Trophoblast cell (in vitro differentiated cells and primary cell): ENCODE results near the gene TTLL10.

Source experiments
- DNase-seq, 2 donors: peaks; one replicate each; pipeline ENCODE4 v3.0.0-alpha.2; 2016
- H2AFZ ChIP-seq: 2 replicates; pipeline ENCODE4 v1.6.1; 2013; ENCODE audit warnings: low read length, moderate library complexity, mild to moderate bottlenecking; ENCODE audit not compliant: insufficient read depth, poor library complexity
- H2AK5ac ChIP-seq: 2 replicates; pipeline ENCODE4 v1.6.1; 2013; ENCODE audit warnings: mild to moderate bottlenecking, low read length
- H2BK120ac ChIP-seq: 2 replicates; pipeline ENCODE4 v1.6.1; 2013; ENCODE audit warnings: low read length, mild to moderate bottlenecking, moderate library complexity; ENCODE audit not compliant: insufficient read depth, poor library complexity
- H2BK12ac ChIP-seq: 2 replicates; pipeline ENCODE4 v1.6.1; 2013; ENCODE audit warnings: mild to moderate bottlenecking, low read length, moderate library complexity
- H2BK5ac ChIP-seq: 2 replicates; pipeline ENCODE4 v1.6.1; 2013; ENCODE audit warnings: low read length, low read depth, moderate library complexity, mild to moderate bottlenecking; ENCODE audit not compliant: poor library complexity
- H3K14ac ChIP-seq: 2 replicates; pipeline ENCODE4 v1.6.1; 2013; ENCODE audit warnings: mild to moderate bottlenecking, low read length
- H3K18ac ChIP-seq: 2 replicates; pipeline ENCODE4 v1.6.1; 2013; ENCODE audit warnings: mild to moderate bottlenecking, low read length
- H3K23ac ChIP-seq: 2 replicates; pipeline ENCODE4 v1.6.1; 2013; ENCODE audit warnings: low read length
- H3K27ac ChIP-seq: 2 replicates; pipeline ENCODE4 v1.5.1; 2013; ENCODE audit warnings: low read depth, mild to moderate bottlenecking, inconsistent platforms, low read length, moderate library complexity
- H3K27me3 ChIP-seq: 2 replicates; pipeline ENCODE4 v1.6.1; 2013; ENCODE audit warnings: inconsistent platforms, mild to moderate bottlenecking, low read length, moderate library complexity; ENCODE audit not compliant: insufficient read depth
- H3K36me3 ChIP-seq, 2 experiments: 1 replicate in 1 of 2; 2 replicates in 1 of 2; pipeline ENCODE4 v1.6.1; 2013; ENCODE audit warnings: low read length in 2 of 2, mild to moderate bottlenecking in 2 of 2, moderate library complexity in 1 of 2; ENCODE audit not compliant: insufficient read depth in 2 of 2, control insufficient read depth in 1 of 2
- H3K4ac ChIP-seq: 2 replicates; pipeline ENCODE4 v1.6.1; 2013; ENCODE audit warnings: low read depth, mild to moderate bottlenecking, low read length, moderate library complexity
- H3K4me1 ChIP-seq, 2 experiments: 1 replicate in 1 of 2; 2 replicates in 1 of 2; pipeline ENCODE4 v1.6.1; 2013; ENCODE audit warnings: low read length in 2 of 2, mild to moderate bottlenecking in 2 of 2, moderate library complexity in 1 of 2; ENCODE audit not compliant: insufficient read depth in 2 of 2, control insufficient read depth in 1 of 2
- H3K4me2 ChIP-seq: 2 replicates; pipeline ENCODE4 v1.6.1; 2013; ENCODE audit warnings: inconsistent platforms, mild to moderate bottlenecking, low read length, moderate library complexity
- H3K4me3 ChIP-seq: 2 replicates; pipeline ENCODE4 v1.5.1; 2013; ENCODE audit warnings: mild to moderate bottlenecking, low read depth, low read length, inconsistent platforms
- H3K79me1 ChIP-seq: one replicate; pipeline ENCODE4 v1.6.1; 2013; ENCODE audit warnings: low read length
- H3K79me2 ChIP-seq: 2 replicates; pipeline ENCODE4 v1.6.1; 2013; ENCODE audit warnings: low read length, mild to moderate bottlenecking; ENCODE audit not compliant: control insufficient read depth, insufficient read depth, poor library complexity
- H3K9ac ChIP-seq: 2 replicates; pipeline ENCODE4 v1.6.1; 2013; ENCODE audit warnings: mild to moderate bottlenecking, low read length
- H3K9me3 ChIP-seq: 2 replicates; pipeline ENCODE4 v1.6.1; 2013; ENCODE audit warnings: low read depth, mild to moderate bottlenecking, control low read depth, inconsistent platforms, low read length; ENCODE audit not compliant: insufficient read depth
- H4K12ac ChIP-seq: 2 replicates; pipeline ENCODE4 v1.6.1; 2013; ENCODE audit warnings: low read depth, mild to moderate bottlenecking, low read length, moderate library complexity
- H4K8ac ChIP-seq: 2 replicates; pipeline ENCODE4 v1.6.1; 2013; ENCODE audit warnings: low read depth, mild to moderate bottlenecking, low read length, moderate library complexity
- H4K91ac ChIP-seq: one replicate; pipeline ENCODE4 v1.6.1; 2013; ENCODE audit warnings: low read depth, mild to moderate bottlenecking, low read length, moderate library complexity
- WGBS: extraction: QIAGEN DNeasy Blood & Tissue Kit; methylation state at CpG from one replicate; pipeline ENCODE4 v1.1.7; 2013; ENCODE audit warnings: missing lambda C conversion rate; ENCODE audit not compliant: insufficient read length, insufficient coverage; ENCODE audit errors: extremely low coverage; 5-methylcytosine and 5-hydroxymethylcytosine counted together

Gene TTLL10

DNA sequence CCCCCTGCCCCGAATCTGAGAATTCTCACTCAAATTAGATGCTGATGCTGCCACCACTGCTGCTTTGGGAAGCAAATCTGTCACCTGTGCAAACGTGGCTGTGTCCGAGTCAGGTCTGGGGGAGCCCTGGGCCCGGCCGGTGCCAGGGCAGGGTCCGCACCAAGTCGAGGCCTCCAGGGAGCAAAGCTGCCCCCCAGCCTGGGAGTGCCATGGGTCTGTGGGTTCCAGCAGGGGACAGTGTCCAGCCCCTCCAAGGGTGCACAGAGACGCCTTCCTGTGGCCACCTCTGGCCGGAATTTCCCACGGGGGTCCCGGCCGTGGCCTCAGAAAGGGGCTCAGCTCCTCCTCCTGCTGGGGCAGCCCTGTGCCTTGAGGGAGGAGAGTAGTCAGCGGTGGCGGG, 27.7 kb upstream of the TTLL10 start:
- Histone ChIP-seq H2AK5ac (no peak overlapping the region), H4K8ac (no peak overlapping the region), H3K4me1 (peaks cover 0 to 4% of the 10 kb centered on the region in 2 experiments), H3K14ac (no peak overlapping the region), H3K27me3 (no peaks in the 10 kb centered on the region), H3K36me3 (no peaks in the 10 kb centered on the region), H3K79me1 (no peaks in the 10 kb centered on the region), H2AFZ (no peak overlapping the region), H2BK5ac (no peak overlapping the region), H3K27ac (no peak overlapping the region), H3K4me3 (no peak overlapping the region), H3K23ac (no peak overlapping the region), H2BK12ac (no peak overlapping the region), H3K9ac (no peak overlapping the region), H4K12ac (no peak overlapping the region), H3K9me3 (peaks cover 2% of the 10 kb centered on the region), H2BK120ac (no peak overlapping the region), H3K18ac (no peak overlapping the region), H3K79me2 (no peaks in the 10 kb centered on the region), H3K4me2 (no peak overlapping the region), H3K4ac (no peak overlapping the region), H4K91ac (no peak overlapping the region)
- no peak for DNase-seq
- no CpG with 5 or more reads among the region's 14 CpGs for WGBS

DNA sequence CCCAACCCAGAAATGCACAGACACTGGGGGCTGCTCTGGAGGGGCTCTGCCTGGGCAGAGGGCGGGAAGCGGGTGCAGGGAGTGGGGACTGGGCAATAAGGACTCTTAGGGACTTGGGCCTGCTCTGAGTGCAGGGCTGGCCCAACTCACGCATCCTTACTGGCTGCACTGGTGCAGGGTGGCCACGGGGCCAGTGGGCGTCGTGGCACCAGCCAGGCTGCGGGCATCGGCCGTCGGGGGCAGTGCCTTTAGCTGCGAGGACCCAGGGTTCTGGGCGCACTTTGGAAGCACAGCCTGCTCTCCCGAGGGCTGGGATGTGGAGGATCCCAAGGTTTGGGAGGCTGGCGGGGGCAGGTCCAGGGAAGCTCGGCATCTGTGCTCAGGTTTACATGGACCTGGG, 27.1 kb upstream of the TTLL10 start:
- Histone ChIP-seq H3K79me2 (no peaks in the 10 kb centered on the region), H2BK12ac (no peak overlapping the region), H3K14ac (no peak overlapping the region), H3K4me2 (no peak overlapping the region), H3K27me3 (no peaks in the 10 kb centered on the region), H4K8ac (no peak overlapping the region), H3K9ac (no peak overlapping the region), H2AFZ (no peak overlapping the region), H3K18ac (no peak overlapping the region), H3K27ac (no peak overlapping the region), H3K4me1 (peaks cover 0 to 4% of the 10 kb centered on the region in 2 experiments), H4K91ac (no peak overlapping the region), H3K79me1 (no peaks in the 10 kb centered on the region), H3K23ac (no peak overlapping the region), H2AK5ac (no peak overlapping the region), H4K12ac (no peak overlapping the region), H2BK5ac (no peak overlapping the region), H2BK120ac (no peak overlapping the region), H3K9me3 (peaks cover 2% of the 10 kb centered on the region), H3K4ac (no peak overlapping the region), H3K36me3 (no peaks in the 10 kb centered on the region), H3K4me3 (no peak overlapping the region)
- no CpG with 5 or more reads among the region's 15 CpGs for WGBS
- no peak for DNase-seq

DNA sequence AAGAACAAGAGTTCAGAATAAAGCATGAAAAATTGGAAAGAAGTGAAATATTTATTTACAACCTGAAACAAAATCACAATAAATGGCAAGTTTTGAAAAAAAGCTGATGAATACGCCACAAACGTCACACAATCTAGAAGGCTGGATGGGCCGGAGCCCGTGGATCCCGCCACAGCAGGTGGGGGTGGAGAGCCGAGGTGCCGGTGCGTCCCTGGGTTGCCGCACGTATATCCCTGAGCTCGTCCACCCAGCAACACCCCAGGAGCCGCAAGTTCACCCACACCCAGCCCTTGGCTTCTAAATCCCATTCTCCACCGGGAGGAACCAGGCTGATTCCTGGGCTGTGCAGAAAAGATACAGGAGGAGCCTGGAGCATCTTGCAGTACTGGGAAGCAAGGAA, 25.6 kb upstream of the TTLL10 start:
- no peak overlapping the region for H3K27ac ChIP-seq
- WGBS: no CpG with 5 or more reads among the region's 13 CpGs

DNA sequence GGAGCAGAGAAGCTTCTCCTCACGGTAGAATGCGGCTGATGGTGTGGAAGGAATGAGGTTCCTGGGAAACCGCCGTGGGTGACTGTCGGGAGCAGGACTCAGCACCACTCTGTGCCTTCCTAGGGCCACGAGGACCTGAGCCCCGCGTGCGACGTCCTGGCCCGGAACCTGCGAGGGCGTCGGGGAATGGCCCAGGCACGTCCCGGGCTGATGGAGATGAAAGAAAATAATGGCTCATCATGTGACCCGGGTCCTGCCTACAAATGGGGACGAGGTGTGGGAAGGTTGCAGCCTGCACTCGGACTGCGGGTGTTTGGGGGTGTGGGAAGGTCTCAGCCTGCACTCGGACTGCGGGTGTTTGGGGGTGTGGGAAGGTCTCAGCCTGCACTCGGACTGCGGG, 25.1 kb upstream of the TTLL10 start:
- Histone ChIP-seq H3K27ac (no peak overlapping the region), H4K8ac (no peak overlapping the region), H3K14ac (no peak overlapping the region), H3K23ac (no peak overlapping the region), H2AK5ac (no peak overlapping the region), H3K4me1 (peaks cover 0 to 4% of the 10 kb centered on the region in 2 experiments), H3K9ac (no peak overlapping the region), H3K9me3 (peaks cover 5% of the 10 kb centered on the region), H4K91ac (no peak overlapping the region), H3K27me3 (no peaks in the 10 kb centered on the region), H3K36me3 (no peaks in the 10 kb centered on the region), H2BK120ac (no peak overlapping the region), H3K4me2 (no peak overlapping the region), H3K4ac (no peak overlapping the region), H3K79me1 (no peaks in the 10 kb centered on the region), H3K18ac (no peak overlapping the region), H2BK12ac (no peak overlapping the region), H3K4me3 (no peak overlapping the region), H2AFZ (no peak overlapping the region), H2BK5ac (no peak overlapping the region), H3K79me2 (no peaks in the 10 kb centered on the region), H4K12ac (no peak overlapping the region)
- no CpG with 5 or more reads among the region's 24 CpGs for WGBS
- no peak for DNase-seq

More for the DNA sequence above, 25.6 kb upstream of the TTLL10 start:
- H3K23ac ChIP-seq: no peak overlapping the region
- H3K4me1 ChIP-seq: peaks cover 0 to 4% of the 10 kb centered on the region in 2 experiments
- no peak overlapping the region for H2BK12ac ChIP-seq
- H3K79me1 ChIP-seq: no peaks in the 10 kb centered on the region
- no peak overlapping the region for H2AK5ac ChIP-seq
- H3K18ac ChIP-seq: no peak overlapping the region
- no peak overlapping the region for H4K91ac ChIP-seq
- no peaks in the 10 kb centered on the region for H3K79me2 ChIP-seq
- no peak overlapping the region for H3K4ac ChIP-seq
- no peak overlapping the region for H3K4me2 ChIP-seq
- no peaks in the 10 kb centered on the region for H3K36me3 ChIP-seq
- H4K12ac ChIP-seq: no peak overlapping the region
- no peak overlapping the region for H2BK120ac ChIP-seq
- H3K9ac ChIP-seq: no peak overlapping the region
- no peak overlapping the region for H4K8ac ChIP-seq
- H3K4me3 ChIP-seq: no peak overlapping the region
- H2BK5ac ChIP-seq: no peak overlapping the region
- peaks cover 5% of the 10 kb centered on the region for H3K9me3 ChIP-seq
- no peak for DNase-seq
- no peak overlapping the region for H2AFZ ChIP-seq
- no peak overlapping the region for H3K14ac ChIP-seq
- no peaks in the 10 kb centered on the region for H3K27me3 ChIP-seq
